ENCODE data around the gene GFOD2. TPM values are rescaled to one million over a fixed set of nuclear protein-coding genes. Genes with fewer than 3 reads are reported as not detected.
A peak's percentile ranks its signal among the peaks of the same experiment; 100 is the strongest.

Gene GFOD2
- total and polyA plus RNA-seq, 2 experiments from 2014 or later: 19.3 to 34.3 TPM

DNA sequence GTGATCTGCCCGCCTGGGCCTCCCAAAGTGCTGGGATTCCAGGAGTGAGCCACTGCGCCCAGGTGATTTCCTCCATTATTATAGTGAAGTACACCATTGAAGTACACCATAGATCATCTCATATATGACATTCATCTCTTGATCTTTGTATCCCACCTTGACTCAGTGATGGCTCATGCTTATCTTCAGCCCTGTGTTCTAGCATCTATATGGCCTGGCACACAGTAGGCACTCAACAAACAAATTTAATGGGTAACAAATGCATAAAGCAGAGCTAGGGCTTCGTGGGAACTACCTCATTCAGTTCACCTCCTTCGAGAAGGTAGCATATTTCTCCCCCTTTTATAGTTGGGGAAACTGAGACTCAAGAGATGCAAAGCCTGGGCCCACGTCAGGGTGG lies 53.5 kb downstream of the GFOD2 start:
- Histone ChIP-seq H3K27me3 (ENCODE audit: insufficient read depth) (peaks cover 10% of the 10 kb centered on the region), H3K79me2 (replicated peaks; ENCODE audit: insufficient read depth) (no peaks in the 10 kb centered on the region), H3K36me3 (ENCODE audit: insufficient read depth) (no peaks in the 10 kb centered on the region), H3K27ac (ENCODE audit: low read depth) (no peak overlapping the region), H2AFZ (peak overlapping the region; percentile 76), H3F3A (replicated peaks; ENCODE audit: low read depth) (peaks cover 32% of the 10 kb centered on the region), H3K4me1 (ENCODE audit: insufficient read depth) (peaks cover 14% of the 10 kb centered on the region; the same call in 1 of the 2 replicates), H3K4me2 (peak overlapping the region; percentile 93), H3K4me3 (peak overlapping the region; percentile 90), H4K20me1 (replicated peaks; ENCODE audit: insufficient read depth) (0 out of 2 replicates have a peak, but pooled peaks cover 5% of the 10 kb centered on the region), H3K9me2 (ENCODE audit: insufficient read depth) (no peaks in the 10 kb centered on the region)
- H3K9me3 Mint-ChIP-seq: no peaks in the 10 kb centered on the region; the same call in 2 of the 3 replicates
- H3K4me1 Mint-ChIP-seq: peaks cover 17% of the 10 kb centered on the region
- no peak for TF ChIP-seq NANOG (IDR thresholded peaks at IDR 0.05; ENCODE audit: borderline replicate concordance)
- no peak for TF ChIP-seq JUNB (IDR thresholded peaks at IDR 0.05; ENCODE audit: unreplicated experiment)
- TF ChIP-seq, protein P1, sequence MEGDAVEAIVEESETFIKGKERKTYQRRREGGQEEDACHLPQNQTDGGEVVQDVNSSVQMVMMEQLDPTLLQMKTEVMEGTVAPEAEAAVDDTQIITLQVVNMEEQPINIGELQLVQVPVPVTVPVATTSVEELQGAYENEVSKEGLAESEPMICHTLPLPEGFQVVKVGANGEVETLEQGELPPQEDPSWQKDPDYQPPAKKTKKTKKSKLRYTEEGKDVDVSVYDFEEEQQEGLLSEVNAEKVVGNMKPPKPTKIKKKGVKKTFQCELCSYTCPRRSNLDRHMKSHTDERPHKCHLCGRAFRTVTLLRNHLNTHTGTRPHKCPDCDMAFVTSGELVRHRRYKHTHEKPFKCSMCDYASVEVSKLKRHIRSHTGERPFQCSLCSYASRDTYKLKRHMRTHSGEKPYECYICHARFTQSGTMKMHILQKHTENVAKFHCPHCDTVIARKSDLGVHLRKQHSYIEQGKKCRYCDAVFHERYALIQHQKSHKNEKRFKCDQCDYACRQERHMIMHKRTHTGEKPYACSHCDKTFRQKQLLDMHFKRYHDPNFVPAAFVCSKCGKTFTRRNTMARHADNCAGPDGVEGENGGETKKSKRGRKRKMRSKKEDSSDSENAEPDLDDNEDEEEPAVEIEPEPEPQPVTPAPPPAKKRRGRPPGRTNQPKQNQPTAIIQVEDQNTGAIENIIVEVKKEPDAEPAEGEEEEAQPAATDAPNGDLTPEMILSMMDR (conservative IDR thresholded peaks at IDR 0.05; ENCODE audit: low read depth in 2 of 2): no peak
- TF ChIP-seq, protein P2, sequence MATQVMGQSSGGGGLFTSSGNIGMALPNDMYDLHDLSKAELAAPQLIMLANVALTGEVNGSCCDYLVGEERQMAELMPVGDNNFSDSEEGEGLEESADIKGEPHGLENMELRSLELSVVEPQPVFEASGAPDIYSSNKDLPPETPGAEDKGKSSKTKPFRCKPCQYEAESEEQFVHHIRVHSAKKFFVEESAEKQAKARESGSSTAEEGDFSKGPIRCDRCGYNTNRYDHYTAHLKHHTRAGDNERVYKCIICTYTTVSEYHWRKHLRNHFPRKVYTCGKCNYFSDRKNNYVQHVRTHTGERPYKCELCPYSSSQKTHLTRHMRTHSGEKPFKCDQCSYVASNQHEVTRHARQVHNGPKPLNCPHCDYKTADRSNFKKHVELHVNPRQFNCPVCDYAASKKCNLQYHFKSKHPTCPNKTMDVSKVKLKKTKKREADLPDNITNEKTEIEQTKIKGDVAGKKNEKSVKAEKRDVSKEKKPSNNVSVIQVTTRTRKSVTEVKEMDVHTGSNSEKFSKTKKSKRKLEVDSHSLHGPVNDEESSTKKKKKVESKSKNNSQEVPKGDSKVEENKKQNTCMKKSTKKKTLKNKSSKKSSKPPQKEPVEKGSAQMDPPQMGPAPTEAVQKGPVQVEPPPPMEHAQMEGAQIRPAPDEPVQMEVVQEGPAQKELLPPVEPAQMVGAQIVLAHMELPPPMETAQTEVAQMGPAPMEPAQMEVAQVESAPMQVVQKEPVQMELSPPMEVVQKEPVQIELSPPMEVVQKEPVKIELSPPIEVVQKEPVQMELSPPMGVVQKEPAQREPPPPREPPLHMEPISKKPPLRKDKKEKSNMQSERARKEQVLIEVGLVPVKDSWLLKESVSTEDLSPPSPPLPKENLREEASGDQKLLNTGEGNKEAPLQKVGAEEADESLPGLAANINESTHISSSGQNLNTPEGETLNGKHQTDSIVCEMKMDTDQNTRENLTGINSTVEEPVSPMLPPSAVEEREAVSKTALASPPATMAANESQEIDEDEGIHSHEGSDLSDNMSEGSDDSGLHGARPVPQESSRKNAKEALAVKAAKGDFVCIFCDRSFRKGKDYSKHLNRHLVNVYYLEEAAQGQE (IDR thresholded peaks at IDR 0.05; ENCODE audit: unreplicated experiment): no peak
- no peak for TF ChIP-seq STAT1 (IDR thresholded peaks at IDR 0.05; ENCODE audit: unreplicated experiment)
- no peak for TF ChIP-seq EZH2 (IDR thresholded peaks at IDR 0.05; ENCODE audit: low read depth, unreplicated experiment)
- no peak for TF ChIP-seq ZNF331 (CRISPR knock-in tag; IDR thresholded peaks at IDR 0.05; ENCODE audit: low read depth)
- TF ChIP-seq ZNF114 (CRISPR knock-in tag; IDR thresholded peaks at IDR 0.05): no peak
- no peak for TF ChIP-seq POLR2AphosphoS5 (IDR thresholded peaks at IDR 0.05; ENCODE audit: low read depth)
- TF ChIP-seq CREB1 (CRISPR knock-in tag; IDR thresholded peaks at IDR 0.05; ENCODE audit: low read depth): no peak
- TF ChIP-seq, protein P3, sequence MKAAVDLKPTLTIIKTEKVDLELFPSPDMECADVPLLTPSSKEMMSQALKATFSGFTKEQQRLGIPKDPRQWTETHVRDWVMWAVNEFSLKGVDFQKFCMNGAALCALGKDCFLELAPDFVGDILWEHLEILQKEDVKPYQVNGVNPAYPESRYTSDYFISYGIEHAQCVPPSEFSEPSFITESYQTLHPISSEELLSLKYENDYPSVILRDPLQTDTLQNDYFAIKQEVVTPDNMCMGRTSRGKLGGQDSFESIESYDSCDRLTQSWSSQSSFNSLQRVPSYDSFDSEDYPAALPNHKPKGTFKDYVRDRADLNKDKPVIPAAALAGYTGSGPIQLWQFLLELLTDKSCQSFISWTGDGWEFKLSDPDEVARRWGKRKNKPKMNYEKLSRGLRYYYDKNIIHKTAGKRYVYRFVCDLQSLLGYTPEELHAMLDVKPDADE (IDR thresholded peaks at IDR 0.05): no peak
- TF ChIP-seq, protein P4, sequence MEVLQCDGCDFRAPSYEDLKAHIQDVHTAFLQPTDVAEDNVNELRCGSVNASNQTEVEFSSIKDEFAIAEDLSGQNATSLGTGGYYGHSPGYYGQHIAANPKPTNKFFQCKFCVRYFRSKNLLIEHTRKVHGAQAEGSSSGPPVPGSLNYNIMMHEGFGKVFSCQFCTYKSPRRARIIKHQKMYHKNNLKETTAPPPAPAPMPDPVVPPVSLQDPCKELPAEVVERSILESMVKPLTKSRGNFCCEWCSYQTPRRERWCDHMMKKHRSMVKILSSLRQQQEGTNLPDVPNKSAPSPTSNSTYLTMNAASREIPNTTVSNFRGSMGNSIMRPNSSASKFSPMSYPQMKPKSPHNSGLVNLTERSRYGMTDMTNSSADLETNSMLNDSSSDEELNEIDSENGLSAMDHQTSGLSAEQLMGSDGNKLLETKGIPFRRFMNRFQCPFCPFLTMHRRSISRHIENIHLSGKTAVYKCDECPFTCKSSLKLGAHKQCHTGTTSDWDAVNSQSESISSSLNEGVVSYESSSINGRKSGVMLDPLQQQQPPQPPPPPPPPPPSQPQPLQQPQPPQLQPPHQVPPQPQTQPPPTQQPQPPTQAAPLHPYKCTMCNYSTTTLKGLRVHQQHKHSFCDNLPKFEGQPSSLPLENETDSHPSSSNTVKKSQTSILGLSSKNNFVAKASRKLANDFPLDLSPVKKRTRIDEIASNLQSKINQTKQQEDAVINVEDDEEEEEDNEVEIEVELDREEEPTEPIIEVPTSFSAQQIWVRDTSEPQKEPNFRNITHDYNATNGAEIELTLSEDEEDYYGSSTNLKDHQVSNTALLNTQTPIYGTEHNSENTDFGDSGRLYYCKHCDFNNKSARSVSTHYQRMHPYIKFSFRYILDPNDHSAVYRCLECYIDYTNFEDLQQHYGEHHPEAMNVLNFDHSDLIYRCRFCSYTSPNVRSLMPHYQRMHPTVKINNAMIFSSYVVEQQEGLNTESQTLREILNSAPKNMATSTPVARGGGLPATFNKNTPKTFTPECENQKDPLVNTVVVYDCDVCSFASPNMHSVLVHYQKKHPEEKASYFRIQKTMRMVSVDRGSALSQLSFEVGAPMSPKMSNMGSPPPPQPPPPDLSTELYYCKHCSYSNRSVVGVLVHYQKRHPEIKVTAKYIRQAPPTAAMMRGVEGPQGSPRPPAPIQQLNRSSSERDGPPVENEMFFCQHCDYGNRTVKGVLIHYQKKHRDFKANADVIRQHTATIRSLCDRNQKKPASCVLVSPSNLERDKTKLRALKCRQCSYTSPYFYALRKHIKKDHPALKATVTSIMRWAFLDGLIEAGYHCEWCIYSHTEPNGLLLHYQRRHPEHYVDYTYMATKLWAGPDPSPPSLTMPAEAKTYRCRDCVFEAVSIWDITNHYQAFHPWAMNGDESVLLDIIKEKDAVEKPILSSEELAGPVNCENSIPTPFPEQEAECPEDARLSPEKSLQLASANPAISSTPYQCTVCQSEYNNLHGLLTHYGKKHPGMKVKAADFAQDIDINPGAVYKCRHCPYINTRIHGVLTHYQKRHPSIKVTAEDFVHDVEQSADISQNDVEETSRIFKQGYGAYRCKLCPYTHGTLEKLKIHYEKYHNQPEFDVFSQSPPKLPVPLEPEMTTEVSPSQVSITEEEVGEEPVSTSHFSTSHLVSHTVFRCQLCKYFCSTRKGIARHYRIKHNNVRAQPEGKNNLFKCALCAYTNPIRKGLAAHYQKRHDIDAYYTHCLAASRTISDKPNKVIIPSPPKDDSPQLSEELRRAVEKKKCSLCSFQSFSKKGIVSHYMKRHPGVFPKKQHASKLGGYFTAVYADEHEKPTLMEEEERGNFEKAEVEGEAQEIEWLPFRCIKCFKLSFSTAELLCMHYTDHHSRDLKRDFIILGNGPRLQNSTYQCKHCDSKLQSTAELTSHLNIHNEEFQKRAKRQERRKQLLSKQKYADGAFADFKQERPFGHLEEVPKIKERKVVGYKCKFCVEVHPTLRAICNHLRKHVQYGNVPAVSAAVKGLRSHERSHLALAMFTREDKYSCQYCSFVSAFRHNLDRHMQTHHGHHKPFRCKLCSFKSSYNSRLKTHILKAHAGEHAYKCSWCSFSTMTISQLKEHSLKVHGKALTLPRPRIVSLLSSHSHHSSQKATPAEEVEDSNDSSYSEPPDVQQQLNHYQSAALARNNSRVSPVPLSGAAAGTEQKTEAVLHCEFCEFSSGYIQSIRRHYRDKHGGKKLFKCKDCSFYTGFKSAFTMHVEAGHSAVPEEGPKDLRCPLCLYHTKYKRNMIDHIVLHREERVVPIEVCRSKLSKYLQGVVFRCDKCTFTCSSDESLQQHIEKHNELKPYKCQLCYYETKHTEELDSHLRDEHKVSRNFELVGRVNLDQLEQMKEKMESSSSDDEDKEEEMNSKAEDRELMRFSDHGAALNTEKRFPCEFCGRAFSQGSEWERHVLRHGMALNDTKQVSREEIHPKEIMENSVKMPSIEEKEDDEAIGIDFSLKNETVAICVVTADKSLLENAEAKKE (CRISPR knock-in tag; IDR thresholded peaks at IDR 0.05): no peak
- TF ChIP-seq EZH2phosphoT487 (IDR thresholded peaks at IDR 0.05; ENCODE audit: unreplicated experiment): no peak
- ATAC-seq (no peak), DNase-seq (ENCODE audit: low spot score) (no peak)
- peaks cover 26% of the 10 kb centered on the region for H3K27me3 Mint-ChIP-seq (ENCODE audit: insufficient read depth, low read depth, poor library complexity)
- peak overlapping the region; percentile 74 for H3K4me3 Mint-ChIP-seq
- peaks cover 3% of the 10 kb centered on the region for H3K36me3 Mint-ChIP-seq (ENCODE audit: low read depth)
- no peak overlapping the region for H3K27ac Mint-ChIP-seq

Measured in GM23338 (cell line).